ENCODE measurements around the gene DNAJA2.

DNAJA2 gene

DNA sequence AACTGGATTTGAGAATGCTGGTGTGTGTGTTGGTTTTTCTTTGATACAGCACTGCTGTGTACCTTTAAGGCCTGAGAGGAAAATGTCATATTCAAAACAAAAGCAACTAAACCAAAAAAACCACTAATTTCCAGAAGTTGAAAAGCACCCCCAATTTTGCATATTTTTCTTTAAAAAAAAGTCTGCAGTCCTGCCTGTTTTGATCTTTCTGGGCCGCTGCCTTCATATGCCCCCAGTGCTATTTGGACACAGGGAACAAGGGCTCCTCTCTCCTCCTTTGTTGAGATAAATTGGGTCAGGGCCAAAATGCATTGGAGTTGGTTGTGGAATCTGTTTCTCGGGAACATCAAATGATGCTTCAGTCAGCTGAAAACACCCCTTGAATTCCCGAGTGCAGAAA lies 62.4 kb downstream of the DNAJA2 start:
- H3K4me3 ChIP-seq (ENCODE audit: low read depth, low read length) = no peak overlapping the region
- ChIA-PET POLR2A (interaction anchor here (0.6 kb wide), 1 partner anchor 65 kb away, joined by 3 read pairs; no protein-coding TSS in a partner anchor), CTCF (interaction anchor here (1.0 to 4.1 kb wide), 3 partner anchors 9 to 57 kb away, joined by 3 to 23 read pairs (median 3); no protein-coding TSS in a partner anchor)
- peaks cover 21 to 74% of the 10 kb centered on the region in 2 experiments; a peak in 2 of 3 replicates for H3K36me3 ChIP-seq (ENCODE audit: control insufficient read depth in 2 of 2, insufficient read depth in 1 of 2, low read length in 2 of 2)
- H3K27ac ChIP-seq (ENCODE audit: extremely low read depth, low read depth, low read length) = no peak overlapping the region
- TF ChIP-seq, protein P1, sequence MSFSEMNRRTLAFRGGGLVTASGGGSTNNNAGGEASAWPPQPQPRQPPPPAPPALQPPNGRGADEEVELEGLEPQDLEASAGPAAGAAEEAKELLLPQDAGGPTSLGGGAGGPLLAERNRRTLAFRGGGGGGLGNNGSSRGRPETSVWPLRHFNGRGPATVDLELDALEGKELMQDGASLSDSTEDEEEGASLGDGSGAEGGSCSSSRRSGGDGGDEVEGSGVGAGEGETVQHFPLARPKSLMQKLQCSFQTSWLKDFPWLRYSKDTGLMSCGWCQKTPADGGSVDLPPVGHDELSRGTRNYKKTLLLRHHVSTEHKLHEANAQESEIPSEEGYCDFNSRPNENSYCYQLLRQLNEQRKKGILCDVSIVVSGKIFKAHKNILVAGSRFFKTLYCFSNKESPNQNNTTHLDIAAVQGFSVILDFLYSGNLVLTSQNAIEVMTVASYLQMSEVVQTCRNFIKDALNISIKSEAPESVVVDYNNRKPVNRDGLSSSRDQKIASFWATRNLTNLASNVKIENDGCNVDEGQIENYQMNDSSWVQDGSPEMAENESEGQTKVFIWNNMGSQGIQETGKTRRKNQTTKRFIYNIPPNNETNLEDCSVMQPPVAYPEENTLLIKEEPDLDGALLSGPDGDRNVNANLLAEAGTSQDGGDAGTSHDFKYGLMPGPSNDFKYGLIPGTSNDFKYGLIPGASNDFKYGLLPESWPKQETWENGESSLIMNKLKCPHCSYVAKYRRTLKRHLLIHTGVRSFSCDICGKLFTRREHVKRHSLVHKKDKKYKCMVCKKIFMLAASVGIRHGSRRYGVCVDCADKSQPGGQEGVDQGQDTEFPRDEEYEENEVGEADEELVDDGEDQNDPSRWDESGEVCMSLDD (tag by site-specific recombination; IDR thresholded peaks at IDR 0.05) = no peak
- TF ChIP-seq ZIC2 (tag by site-specific recombination; IDR thresholded peaks at IDR 0.05) (no peak), GLI2 (tag by site-specific recombination; IDR thresholded peaks at IDR 0.05; ENCODE audit: borderline replicate concordance, low read depth) (no peak), SP7 (tag by site-specific recombination; IDR thresholded peaks at IDR 0.05) (no peak), PRDM1 (tag by site-specific recombination; IDR thresholded peaks at IDR 0.05) (no peak), ZNF768 (tag by site-specific recombination; IDR thresholded peaks at IDR 0.05) (no peak), ZNF350 (tag by site-specific recombination; IDR thresholded peaks at IDR 0.05) (no peak), ZNF664 (tag by site-specific recombination; IDR thresholded peaks at IDR 0.05) (no peak), ZNF155 (tag by site-specific recombination; IDR thresholded peaks at IDR 0.05) (no peak), ZBTB7A (tag by site-specific recombination; IDR thresholded peaks at IDR 0.05; ENCODE audit: low read depth) (no peak)
- TF ChIP-seq, protein P2, sequence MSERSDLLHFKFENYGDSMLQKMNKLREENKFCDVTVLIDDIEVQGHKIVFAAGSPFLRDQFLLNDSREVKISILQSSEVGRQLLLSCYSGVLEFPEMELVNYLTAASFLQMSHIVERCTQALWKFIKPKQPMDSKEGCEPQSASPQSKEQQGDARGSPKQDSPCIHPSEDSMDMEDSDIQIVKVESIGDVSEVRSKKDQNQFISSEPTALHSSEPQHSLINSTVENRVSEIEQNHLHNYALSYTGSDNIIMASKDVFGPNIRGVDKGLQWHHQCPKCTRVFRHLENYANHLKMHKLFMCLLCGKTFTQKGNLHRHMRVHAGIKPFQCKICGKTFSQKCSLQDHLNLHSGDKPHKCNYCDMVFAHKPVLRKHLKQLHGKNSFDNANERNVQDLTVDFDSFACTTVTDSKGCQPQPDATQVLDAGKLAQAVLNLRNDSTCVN (tag by site-specific recombination; optimal IDR thresholded peaks at IDR 0.05) = no peak
- H3K9me3 ChIP-seq (ENCODE audit: control insufficient read depth, insufficient read depth, low read depth, low read length) = no peaks in the 10 kb centered on the region
- H3K4me1 ChIP-seq (ENCODE audit: control insufficient read depth, insufficient read depth, low read length) = no peaks in the 10 kb centered on the region

DNA sequence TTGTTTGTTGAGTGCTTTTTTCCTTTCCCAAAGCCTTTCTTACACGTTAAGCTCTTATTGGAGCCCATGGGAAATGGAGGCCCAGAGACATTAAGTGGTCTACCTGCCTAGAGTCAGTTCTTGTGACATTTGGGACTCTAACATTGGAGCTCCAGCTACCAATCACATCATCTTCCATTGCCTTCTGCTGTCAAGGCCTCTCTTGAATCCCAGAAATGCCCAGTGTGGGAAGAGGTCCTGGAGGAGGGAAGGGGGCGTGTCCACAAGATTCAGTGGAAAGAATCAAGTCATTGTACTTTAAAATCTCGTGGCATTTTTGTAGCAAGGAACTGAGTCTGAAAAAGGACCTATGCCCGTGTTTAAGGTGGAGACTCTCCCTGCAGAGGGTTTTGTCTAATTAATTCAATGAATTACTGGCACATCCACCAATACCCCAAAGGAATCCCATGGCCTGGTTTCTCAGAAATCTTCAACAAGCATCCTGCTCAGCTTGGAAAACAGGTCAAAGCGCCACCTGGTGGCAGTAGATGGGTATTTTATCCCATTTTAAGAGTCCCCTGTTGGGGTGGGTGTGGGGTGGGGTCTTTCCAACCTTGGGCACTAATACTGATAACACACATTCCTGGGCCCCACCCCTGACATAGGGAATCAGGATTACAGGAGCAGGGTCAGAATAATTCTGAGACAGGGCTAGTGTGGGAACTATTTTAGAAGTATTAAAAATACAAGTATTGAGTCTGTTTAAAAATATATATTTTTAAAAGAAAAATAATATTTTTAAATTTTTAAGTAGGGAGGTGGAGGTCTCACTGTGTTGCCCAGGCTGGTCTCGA lies 64.7 kb downstream of the DNAJA2 start:
- H3K4me1 ChIP-seq (ENCODE audit: control insufficient read depth, insufficient read depth, low read length) = no peaks in the 10 kb centered on the region
- ChIA-PET CTCF (interaction anchor here (0.5 to 4.0 kb wide), 22 partner anchors 11 to 1274 kb away, joined by 3 to 56 read pairs (median 4); partner anchors contain the start of gene GPT2), POLR2A (interaction anchor here (0.6 to 1.6 kb wide), 3 partner anchors 25 to 51 kb away, joined by 3 to 4 read pairs (median 4); partner anchors contain the start of gene GPT2)
- H3K9me3 ChIP-seq (ENCODE audit: control insufficient read depth, insufficient read depth, low read depth, low read length) = no peaks in the 10 kb centered on the region
- H3K4me3 ChIP-seq (ENCODE audit: low read depth, low read length) = no peak overlapping the region
- TF ChIP-seq, protein P3, sequence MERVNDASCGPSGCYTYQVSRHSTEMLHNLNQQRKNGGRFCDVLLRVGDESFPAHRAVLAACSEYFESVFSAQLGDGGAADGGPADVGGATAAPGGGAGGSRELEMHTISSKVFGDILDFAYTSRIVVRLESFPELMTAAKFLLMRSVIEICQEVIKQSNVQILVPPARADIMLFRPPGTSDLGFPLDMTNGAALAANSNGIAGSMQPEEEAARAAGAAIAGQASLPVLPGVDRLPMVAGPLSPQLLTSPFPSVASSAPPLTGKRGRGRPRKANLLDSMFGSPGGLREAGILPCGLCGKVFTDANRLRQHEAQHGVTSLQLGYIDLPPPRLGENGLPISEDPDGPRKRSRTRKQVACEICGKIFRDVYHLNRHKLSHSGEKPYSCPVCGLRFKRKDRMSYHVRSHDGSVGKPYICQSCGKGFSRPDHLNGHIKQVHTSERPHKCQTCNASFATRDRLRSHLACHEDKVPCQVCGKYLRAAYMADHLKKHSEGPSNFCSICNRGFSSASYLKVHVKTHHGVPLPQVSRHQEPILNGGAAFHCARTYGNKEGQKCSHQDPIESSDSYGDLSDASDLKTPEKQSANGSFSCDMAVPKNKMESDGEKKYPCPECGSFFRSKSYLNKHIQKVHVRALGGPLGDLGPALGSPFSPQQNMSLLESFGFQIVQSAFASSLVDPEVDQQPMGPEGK (tag by site-specific recombination; IDR thresholded peaks at IDR 0.05) = 0 out of 2 replicates have a peak, but pooled peaks have one; percentile 13
- TF ChIP-seq ZIC2 (tag by site-specific recombination; IDR thresholded peaks at IDR 0.05) (no peak), ZBTB20 (tag by site-specific recombination; IDR thresholded peaks at IDR 0.05) (0 out of 2 replicates have a peak, but pooled peaks have one; percentile 23), ZBTB7A (tag by site-specific recombination; IDR thresholded peaks at IDR 0.05; ENCODE audit: low read depth) (no peak), MYNN (tag by site-specific recombination; IDR thresholded peaks at IDR 0.05; ENCODE audit: borderline replicate concordance) (no peak), ZNF654 (tag by site-specific recombination; IDR thresholded peaks at IDR 0.05; ENCODE audit: low read depth) (peak; percentile 16), ZBTB48 (tag by site-specific recombination; IDR thresholded peaks at IDR 0.05) (no peak), ZNF561 (tag by site-specific recombination; IDR thresholded peaks at IDR 0.05; ENCODE audit: borderline replicate concordance) (no peak), PRDM1 (tag by site-specific recombination; IDR thresholded peaks at IDR 0.05) (no peak), KLF10 (tag by site-specific recombination; IDR thresholded peaks at IDR 0.05) (peak; percentile 87), EGR2 (tag by site-specific recombination; IDR thresholded peaks at IDR 0.05; ENCODE audit: low read depth) (0 out of 2 replicates have a peak, but pooled peaks have one; percentile 6), ZNF404 (tag by site-specific recombination; IDR thresholded peaks at IDR 0.05) (no peak), KLF9 (tag by site-specific recombination; IDR thresholded peaks at IDR 0.05; ENCODE audit: low read depth) (peak; percentile 86)
- TF ChIP-seq, protein P4, sequence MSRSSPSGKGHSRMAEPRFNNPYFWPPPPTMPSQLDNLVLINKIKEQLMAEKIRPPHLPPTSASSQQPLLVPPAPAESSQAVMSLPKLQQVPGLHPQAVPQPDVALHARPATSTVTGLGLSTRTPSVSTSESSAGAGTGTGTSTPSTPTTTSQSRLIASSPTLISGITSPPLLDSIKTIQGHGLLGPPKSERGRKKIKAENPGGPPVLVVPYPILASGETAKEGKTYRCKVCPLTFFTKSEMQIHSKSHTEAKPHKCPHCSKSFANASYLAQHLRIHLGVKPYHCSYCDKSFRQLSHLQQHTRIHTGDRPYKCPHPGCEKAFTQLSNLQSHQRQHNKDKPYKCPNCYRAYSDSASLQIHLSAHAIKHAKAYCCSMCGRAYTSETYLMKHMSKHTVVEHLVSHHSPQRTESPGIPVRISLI (tag by site-specific recombination; IDR thresholded peaks at IDR 0.05) = no peak
- TF ChIP-seq, protein P5, sequence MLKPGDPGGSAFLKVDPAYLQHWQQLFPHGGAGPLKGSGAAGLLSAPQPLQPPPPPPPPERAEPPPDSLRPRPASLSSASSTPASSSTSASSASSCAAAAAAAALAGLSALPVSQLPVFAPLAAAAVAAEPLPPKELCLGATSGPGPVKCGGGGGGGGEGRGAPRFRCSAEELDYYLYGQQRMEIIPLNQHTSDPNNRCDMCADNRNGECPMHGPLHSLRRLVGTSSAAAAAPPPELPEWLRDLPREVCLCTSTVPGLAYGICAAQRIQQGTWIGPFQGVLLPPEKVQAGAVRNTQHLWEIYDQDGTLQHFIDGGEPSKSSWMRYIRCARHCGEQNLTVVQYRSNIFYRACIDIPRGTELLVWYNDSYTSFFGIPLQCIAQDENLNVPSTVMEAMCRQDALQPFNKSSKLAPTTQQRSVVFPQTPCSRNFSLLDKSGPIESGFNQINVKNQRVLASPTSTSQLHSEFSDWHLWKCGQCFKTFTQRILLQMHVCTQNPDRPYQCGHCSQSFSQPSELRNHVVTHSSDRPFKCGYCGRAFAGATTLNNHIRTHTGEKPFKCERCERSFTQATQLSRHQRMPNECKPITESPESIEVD (tag by site-specific recombination; IDR thresholded peaks at IDR 0.05) = no peak
- H3K27ac ChIP-seq (ENCODE audit: extremely low read depth, low read depth, low read length) = no peak overlapping the region
- H3K36me3 ChIP-seq (ENCODE audit: control insufficient read depth in 2 of 2, insufficient read depth in 1 of 2, low read length in 2 of 2) = peaks cover 9 to 59% of the 10 kb centered on the region in 2 experiments; a peak in 2 of 3 replicates

All from HEK293 (cell line).